ENCODE data around the gene TXNDC11. TPM values are rescaled to one million over a fixed set of nuclear protein-coding genes. Genes with fewer than 3 reads are reported as not detected.

The TXNDC11 gene
- total RNA-seq, 1 experiment from 2014 or later, result 24.3 TPM

GRCh38 chr16:11679250-11679649, 63.4 kb downstream of the TXNDC11 start:
- no peak for DNase-seq
- TF ChIP-seq CTCF (IDR thresholded peaks at IDR 0.05; ENCODE audit: insufficient read depth in 1 of 2, low read depth in 1 of 2, low read length in 1 of 2, severe bottlenecking in 1 of 2, unreplicated experiment in 1 of 2), result no peak
- ChIA-PET POLR2A (no interaction called here), CTCF (no interaction called here)
- intact Hi-C loops (cut with micrococcal nuclease; ENCODE audit: unreplicated experiment), result no loop called here
- H3K9me3 Mint-ChIP-seq (ENCODE audit: unreplicated experiment), result no peaks in the 10 kb centered on the region
- peaks cover 57% of the 10 kb centered on the region for H3K36me3 Mint-ChIP-seq (ENCODE audit: insufficient read depth, unreplicated experiment)
- H3K4me3 ChIP-seq (ENCODE audit: low read depth, low read length), result no peak overlapping the region
- no peaks in the 10 kb centered on the region for H3K27me3 Mint-ChIP-seq (ENCODE audit: insufficient read depth, unreplicated experiment)
- H3K36me3 ChIP-seq (ENCODE audit: control insufficient read depth, insufficient read depth, low read length), result peaks cover 5% of the 10 kb centered on the region
- H3K4me3 Mint-ChIP-seq (ENCODE audit: unreplicated experiment), result no peak overlapping the region
- no peak overlapping the region for H3K27ac Mint-ChIP-seq (ENCODE audit: unreplicated experiment)
- peaks cover 13% of the 10 kb centered on the region for H3K4me1 ChIP-seq
- no peaks in the 10 kb centered on the region for H3K27me3 ChIP-seq (replicated peaks; ENCODE audit: control insufficient read depth, insufficient read depth, low read length)
- BruUV-seq (replicated peaks), result no TSS peak
- no peaks in the 10 kb centered on the region for H3K9me3 ChIP-seq
- H3K4me1 Mint-ChIP-seq (ENCODE audit: low read depth, unreplicated experiment), result peaks cover 6% of the 10 kb centered on the region

GRCh38 chr16:11677959-11678881, 64.4 kb downstream of the TXNDC11 start:
- no peak overlapping the region for H3K4me3 ChIP-seq (ENCODE audit: low read depth, low read length)
- no peaks in the 10 kb centered on the region for H3K9me3 ChIP-seq
- no peak for DNase-seq
- no peaks in the 10 kb centered on the region for H3K27me3 ChIP-seq (replicated peaks; ENCODE audit: control insufficient read depth, insufficient read depth, low read length)
- no peak overlapping the region for H3K4me3 Mint-ChIP-seq (ENCODE audit: unreplicated experiment)
- no peaks in the 10 kb centered on the region for H3K9me3 Mint-ChIP-seq (ENCODE audit: unreplicated experiment)
- H3K36me3 ChIP-seq (ENCODE audit: control insufficient read depth, insufficient read depth, low read length), result peaks cover 5% of the 10 kb centered on the region
- POLR2A ChIA-PET, result no interaction called here
- peaks cover 48% of the 10 kb centered on the region for H3K36me3 Mint-ChIP-seq (ENCODE audit: insufficient read depth, unreplicated experiment)
- peaks cover 6% of the 10 kb centered on the region for H3K4me1 Mint-ChIP-seq (ENCODE audit: low read depth, unreplicated experiment)
- no peaks in the 10 kb centered on the region for H3K27me3 Mint-ChIP-seq (ENCODE audit: insufficient read depth, unreplicated experiment)
- H3K27ac Mint-ChIP-seq (ENCODE audit: unreplicated experiment), result no peak overlapping the region
- CTCF ChIA-PET, result no interaction called here
- intact Hi-C loops (cut with micrococcal nuclease; ENCODE audit: unreplicated experiment), result no loop called here
- no peak for TF ChIP-seq CTCF (IDR thresholded peaks at IDR 0.05; ENCODE audit: insufficient read depth in 1 of 2, low read depth in 1 of 2, low read length in 1 of 2, severe bottlenecking in 1 of 2, unreplicated experiment in 1 of 2)
- peaks cover 13% of the 10 kb centered on the region for H3K4me1 ChIP-seq
- BruUV-seq (replicated peaks), result no TSS peak

- Mint-ChIP-seq H3K27ac (ENCODE audit: unreplicated experiment) (no peak overlapping the region), H3K4me1 (ENCODE audit: low read depth, unreplicated experiment) (peaks cover 6% of the 10 kb centered on the region), H3K9me3 (ENCODE audit: unreplicated experiment) (no peaks in the 10 kb centered on the region), H3K4me3 (ENCODE audit: unreplicated experiment) (no peak overlapping the region), H3K36me3 (ENCODE audit: insufficient read depth, unreplicated experiment) (peaks cover 46% of the 10 kb centered on the region), H3K27me3 (ENCODE audit: insufficient read depth, unreplicated experiment) (no peaks in the 10 kb centered on the region)
- POLR2A ChIA-PET, result no interaction called here
- peaks cover 13% of the 10 kb centered on the region for H3K4me1 ChIP-seq
- H3K4me3 ChIP-seq (ENCODE audit: low read depth, low read length), result no peak overlapping the region
- CTCF ChIA-PET, result no interaction called here
- no peaks in the 10 kb centered on the region for H3K9me3 ChIP-seq
- H3K36me3 ChIP-seq (ENCODE audit: control insufficient read depth, insufficient read depth, low read length), result peaks cover 5% of the 10 kb centered on the region
- H3K27me3 ChIP-seq (replicated peaks; ENCODE audit: control insufficient read depth, insufficient read depth, low read length), result no peaks in the 10 kb centered on the region
- intact Hi-C loops (cut with micrococcal nuclease; ENCODE audit: unreplicated experiment), result no loop called here
- no TSS peak for BruUV-seq (replicated peaks)
- no peak for TF ChIP-seq CTCF (IDR thresholded peaks at IDR 0.05; ENCODE audit: insufficient read depth in 1 of 2, low read depth in 1 of 2, low read length in 1 of 2, severe bottlenecking in 1 of 2, unreplicated experiment in 1 of 2)
- no peak for DNase-seq
Observed at GRCh38 chr16:11677451-11677951, 65.2 kb downstream of the TXNDC11 start.
